GM12864 (cell line): ENCODE measurements around the gene RBM8A.

ENCODE experiments used
- DNase-seq: peaks from one replicate; pipeline ENCODE4 v3.0.0-alpha.2; 2011; ENCODE audit warnings: low read depth
- H3K4me3 ChIP-seq: 2 replicates; pipeline ENCODE4 v1.5.1; 2011; ENCODE audit warnings: mild to moderate bottlenecking, low read depth, low read length, control low read depth
- CTCF ChIP-seq: IDR thresholded peaks from 2 replicates; pipeline ENCODE4 v1.5.1; 2011; ENCODE audit warnings: low read depth, mild to moderate bottlenecking, moderate library complexity, low read length, control low read depth, inconsistent platforms; ENCODE audit errors: missing control alignments

RBM8A gene

GRCh38 chr1:145965119-145965744 lies 37.9 kb upstream of the RBM8A start:
- H3K4me3 ChIP-seq, result peak overlapping the region; percentile 77
- no peak for DNase-seq
- TF ChIP-seq CTCF, result no peak

- peak; percentile 91 for DNase-seq
- TF ChIP-seq CTCF, result no peak
Measured at GRCh38 chr1:145964328-145965118, 37.2 kb upstream of the RBM8A start, which contains the start of the genes ANKRD34A and POLR3GL. Gene ANKRD34A, minus strand, starts transcription at chr1:145964575. Its CDS starts 2,816 bp downstream, at chr1:145961759. Gene POLR3GL, plus strand, starts transcription at chr1:145964690. Its CDS starts 10,176 bp downstream, at chr1:145974866.

GRCh38 chr1:145963265-145964019 lies 36.2 kb upstream of the RBM8A start:
- DNase-seq, result no peak
- TF ChIP-seq CTCF, result no peak
- H3K4me3 ChIP-seq, result peak overlapping the region; percentile 77

More at GRCh38 chr1:145964328-145965118, 37.2 kb upstream of the RBM8A start, which contains the start of the genes ANKRD34A and POLR3GL:
- H3K4me3 ChIP-seq, result peak within 1 kb of the TSS; percentile 77

- no peak for DNase-seq
- peak overlapping the region; percentile 65 for H3K4me3 ChIP-seq
- TF ChIP-seq CTCF, result no peak
Measured at GRCh38 chr1:145962157-145963102, 35.1 kb upstream of the RBM8A start.

- peak overlapping the region; percentile 65 for H3K4me3 ChIP-seq
- no peak for DNase-seq
- TF ChIP-seq CTCF, result no peak
Measured at GRCh38 chr1:145961425-145962156, 34.3 kb upstream of the RBM8A start.

GRCh38 chr1:145961109-145961424 lies 33.8 kb upstream of the RBM8A start:
- TF ChIP-seq CTCF, result no peak
- no peak for DNase-seq
- peak overlapping the region; percentile 65 for H3K4me3 ChIP-seq
